K562 treated with DMSO at 1 percent for 24 hours (cell line): ENCODE results near the gene RIC8B. TPM values are rescaled to one million over a fixed set of nuclear protein-coding genes. Genes with fewer than 3 reads are reported as not detected.

Source experiments
- total RNA-seq: library from RNA; unstranded; fragments of 300-600 nt; gene quantifications from 2 replicates; pipeline ENCODE4 v1.2.3, GENCODE V29; 2022; ENCODE audit warnings: low read depth; ENCODE audit not compliant: insufficient read depth

Gene RIC8B
- 6.3 and 7.6 TPM in 2 replicates for total RNA-seq

GRCh38 chr12:106774005-106774807, at the start of gene RIC8B:
Gene RIC8B (plus strand): TSS chr12:106774682. CDS start chr12:106774746, 64 bp downstream.

Other genes with a start within 250 kb of the RIC8B start
- 0.47 TPM in 1 of 2 replicates, not detected in the other for gene RFX4, start 191.7 kb upstream of the RIC8B start, total RNA-seq
- gene TMEM263, start 181.2 kb downstream of the RIC8B start, total RNA-seq, result 20.0 and 23.2 TPM in 2 replicates
- 13.0 and 16.0 TPM in 2 replicates for gene MTERF2, start 212.5 kb downstream of the RIC8B start, total RNA-seq